SK-N-MC (cell line): Measurements from ENCODE around the gene HOXA2.

Experiments used
- DNase-seq: peaks from one replicate; pipeline ENCODE4 v3.0.0-alpha.2; 2011; ENCODE audit warnings: low read depth, low spot score
- H3K27ac ChIP-seq: fragments of 200-600 bp; sonication (generic); 2 replicates; pipeline ENCODE4 v1.5.1; 2016; ENCODE audit warnings: mixed run types
- H3K36me3 ChIP-seq: fragments of 200-600 bp; sonication (generic); 2 replicates; pipeline ENCODE4 v1.6.1; 2017; ENCODE audit warnings: antibody characterized with exemption, low read length, mixed read lengths; ENCODE audit not compliant: insufficient read depth
- H3K4me3 ChIP-seq: fragments of 200-600 bp; sonication (generic); 2 replicates; pipeline ENCODE4 v1.5.1; 2016
- H3K9ac ChIP-seq: fragments of 200-600 bp; sonication (generic); 2 replicates; pipeline ENCODE4 v1.8.0; 2017; ENCODE audit warnings: mixed run types, mixed read lengths; ENCODE audit not compliant: insufficient read length
- H3K9me3 ChIP-seq: fragments of 200-600 bp; sonication (generic); 2 replicates; pipeline ENCODE4 v1.6.1; 2017; ENCODE audit warnings: low read depth, mild to moderate bottlenecking, antibody characterized with exemption, low read length, moderate library complexity, mixed read lengths
- EZH2 ChIP-seq: fragments of 200-600 bp; sonication (generic); IDR thresholded peaks from one replicate; pipeline ENCODE4 v1.6.1; 2017; ENCODE audit warnings: antibody characterized with exemption
- FOXP2 ChIP-seq: optimal IDR thresholded peaks from 2 replicates; pipeline ENCODE3; 2011; ENCODE audit warnings: mild to moderate bottlenecking, moderate library complexity; ENCODE audit not compliant: insufficient read depth; ENCODE audit errors: extremely low read length, control extremely low read depth
- POLR2AphosphoS5 ChIP-seq: IDR thresholded peaks from 2 replicates; pipeline ENCODE4 v1.6.1; 2012; ENCODE audit warnings: mild to moderate bottlenecking, low read depth, low read length, borderline replicate concordance

HOXA2 gene

GRCh38 chr7:27116031-27116961 is 13.8 kb upstream of the HOXA2 start:
- Histone ChIP-seq H3K36me3 (no peaks in the 10 kb centered on the region), H3K27ac (no peak overlapping the region)
- no peak for DNase-seq

GRCh38 chr7:27115221-27116026 is 12.9 kb upstream of the HOXA2 start:
- Histone ChIP-seq H3K9ac (no peak overlapping the region), H3K27ac (no peak overlapping the region), H3K36me3 (no peaks in the 10 kb centered on the region), H3K9me3 (no peaks in the 10 kb centered on the region), H3K4me3 (no peak overlapping the region; the same call in 1 of the 2 replicates)
- TF ChIP-seq EZH2 (peak; percentile 99), POLR2AphosphoS5 (no peak)
- no peak for DNase-seq

More at GRCh38 chr7:27116031-27116961, 13.8 kb upstream of the HOXA2 start:
- no peak overlapping the region for H3K4me3 ChIP-seq
- no peak overlapping the region for H3K9ac ChIP-seq
- H3K9me3 ChIP-seq, result no peaks in the 10 kb centered on the region
- TF ChIP-seq EZH2 (no peak), POLR2AphosphoS5 (no peak), FOXP2 (no peak)

DNA sequence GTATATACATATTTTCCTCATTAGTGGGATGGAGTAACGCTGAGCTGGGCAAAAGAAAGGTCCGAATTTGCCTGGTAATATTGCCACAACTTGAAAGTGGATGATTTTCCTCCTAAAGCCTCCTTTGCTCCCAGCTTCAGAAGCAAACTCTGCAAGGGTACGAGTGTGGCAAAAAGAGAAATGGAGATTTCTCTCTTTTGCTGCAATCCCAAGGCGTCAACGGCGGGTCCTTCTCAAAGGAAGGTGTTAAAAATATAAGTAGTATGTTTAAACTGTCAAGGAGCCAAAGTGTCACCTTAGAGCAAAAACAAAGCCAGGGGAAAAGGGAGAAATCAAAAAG is 12.4 kb upstream of the HOXA2 start:
- DNase-seq, result no peak
- Histone ChIP-seq H3K9me3 (no peaks in the 10 kb centered on the region), H3K36me3 (no peaks in the 10 kb centered on the region), H3K9ac (no peak overlapping the region), H3K27ac (no peak overlapping the region), H3K4me3 (no peak overlapping the region; the same call in 1 of the 2 replicates)
- no peak for TF ChIP-seq FOXP2
- TF ChIP-seq POLR2AphosphoS5, result no peak
- TF ChIP-seq EZH2, result no peak

- Histone ChIP-seq H3K36me3 (no peaks in the 10 kb centered on the region), H3K9me3 (no peaks in the 10 kb centered on the region), H3K27ac (no peak overlapping the region), H3K9ac (no peak overlapping the region), H3K4me3 (no peak overlapping the region)
- DNase-seq, result no peak
- TF ChIP-seq FOXP2 (no peak), EZH2 (no peak), POLR2AphosphoS5 (no peak)
Measured at GRCh38 chr7:27113991-27114769, 11.7 kb upstream of the HOXA2 start.

GRCh38 chr7:27112955-27113949 is 10.8 kb upstream of the HOXA2 start:
- DNase-seq, result no peak
- TF ChIP-seq POLR2AphosphoS5 (no peak), FOXP2 (no peak), EZH2 (no peak)
- H3K27ac ChIP-seq, result no peak overlapping the region
- H3K9ac ChIP-seq, result no peak overlapping the region
- H3K9me3 ChIP-seq, result no peaks in the 10 kb centered on the region
- H3K36me3 ChIP-seq, result no peaks in the 10 kb centered on the region
- H3K4me3 ChIP-seq, result no peak overlapping the region

DNA sequence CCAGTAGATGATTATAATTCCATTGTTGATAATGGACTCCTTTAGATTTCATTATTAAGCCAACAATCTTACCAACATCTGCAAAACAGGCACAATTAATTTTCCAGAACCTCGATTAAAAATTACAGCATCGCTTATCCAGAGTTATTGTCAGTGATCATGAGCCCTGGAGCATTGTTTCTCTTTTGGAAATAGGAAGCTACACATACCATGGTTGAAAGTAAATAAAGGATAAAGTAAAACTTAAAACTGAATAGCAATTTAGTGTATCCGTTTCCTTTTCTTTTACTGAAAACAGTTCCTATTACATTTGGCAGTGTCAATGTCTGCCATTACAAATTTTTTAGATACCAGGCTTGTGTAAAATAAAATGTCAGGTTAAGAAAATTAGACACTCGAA is 9.9 kb upstream of the HOXA2 start:
- TF ChIP-seq POLR2AphosphoS5, result no peak
- no peak for TF ChIP-seq FOXP2
- TF ChIP-seq EZH2, result no peak
- Histone ChIP-seq H3K4me3 (no peak overlapping the region), H3K36me3 (no peaks in the 10 kb centered on the region), H3K9ac (no peak overlapping the region), H3K9me3 (no peaks in the 10 kb centered on the region), H3K27ac (no peak overlapping the region)
- no peak for DNase-seq

DNA sequence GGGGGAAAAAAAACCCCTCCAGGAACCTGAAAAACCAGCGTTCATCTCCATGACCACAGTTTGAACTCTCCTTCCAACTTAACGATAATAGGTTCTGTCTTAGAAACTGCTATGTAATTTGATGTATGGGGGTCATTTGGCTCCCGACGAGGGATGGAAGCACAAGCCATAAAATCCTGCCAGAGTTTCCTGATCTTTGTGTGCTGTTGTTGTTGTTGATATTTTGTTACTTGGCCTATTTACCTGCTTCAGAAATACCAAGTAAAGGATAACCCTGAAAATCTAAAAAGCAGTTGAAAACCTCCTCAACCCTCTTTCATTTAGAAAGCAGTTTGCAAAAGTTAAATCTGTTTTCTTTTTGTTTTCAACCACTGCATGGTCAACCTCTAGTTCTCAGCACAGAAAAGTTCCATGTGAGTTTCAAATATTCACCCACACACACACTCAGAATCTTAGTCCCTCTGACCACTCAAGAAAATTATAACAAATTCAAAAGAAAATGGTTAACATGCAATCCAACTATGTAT is 9.3 kb upstream of the HOXA2 start:
- H3K36me3 ChIP-seq, result no peaks in the 10 kb centered on the region
- no peak for TF ChIP-seq EZH2
- TF ChIP-seq POLR2AphosphoS5, result no peak
- no peak for TF ChIP-seq FOXP2
- no peak for DNase-seq
- H3K9ac ChIP-seq, result no peak overlapping the region
- H3K4me3 ChIP-seq, result no peak overlapping the region
- H3K27ac ChIP-seq, result no peak overlapping the region
- no peaks in the 10 kb centered on the region for H3K9me3 ChIP-seq
